ENCODE measurements around the gene SERPINB5.

- TF ChIP-seq CTCF (IDR thresholded peaks at IDR 0.05) (no peak), POLR2A (IDR thresholded peaks at IDR 0.05) (no peak), EP300 (IDR thresholded peaks at IDR 0.05) (no peak)
Measured at GRCh38 chr18:63551769-63552168, 75.0 kb downstream of the SERPINB5 start.

Measured in ovary (tissue), 3 donors.